Measurements from ENCODE around the gene BRD3. TPM values are rescaled to one million over a fixed set of nuclear protein-coding genes. Genes with fewer than 3 reads are reported as not detected.

Gene BRD3
- total RNA-seq, 1 donor from 2014 or later = 128 TPM

GRCh38 chr9:133997584-133997983 lies 70.2 kb downstream of the BRD3 start:
- Mint-ChIP-seq H3K9me3 (ENCODE audit: unreplicated experiment) (peaks cover 2% of the 10 kb centered on the region), H3K36me3 (ENCODE audit: unreplicated experiment) (no peaks in the 10 kb centered on the region), H3K4me1 (ENCODE audit: low read depth, unreplicated experiment) (peaks cover 7% of the 10 kb centered on the region), H3K4me3 (ENCODE audit: unreplicated experiment) (no peak overlapping the region), H3K27me3 (ENCODE audit: unreplicated experiment) (peaks cover 3% of the 10 kb centered on the region), H3K27ac (ENCODE audit: unreplicated experiment) (no peak overlapping the region)
- no peak for TF ChIP-seq CTCF (IDR thresholded peaks at IDR 0.05; ENCODE audit: partially characterized antibody, unreplicated experiment)
- DNase-seq = no peak

GRCh38 chr9:133996531-133997520 lies 71.0 kb downstream of the BRD3 start:
- peaks cover 7% of the 10 kb centered on the region for H3K4me1 Mint-ChIP-seq (ENCODE audit: low read depth, unreplicated experiment)
- no peak for TF ChIP-seq CTCF (IDR thresholded peaks at IDR 0.05; ENCODE audit: partially characterized antibody, unreplicated experiment)
- H3K4me3 Mint-ChIP-seq (ENCODE audit: unreplicated experiment) = no peak overlapping the region
- no peaks in the 10 kb centered on the region for H3K9me3 Mint-ChIP-seq (ENCODE audit: unreplicated experiment)
- peaks cover 3% of the 10 kb centered on the region for H3K27me3 Mint-ChIP-seq (ENCODE audit: unreplicated experiment)
- no peaks in the 10 kb centered on the region for H3K36me3 Mint-ChIP-seq (ENCODE audit: unreplicated experiment)
- no peak overlapping the region for H3K27ac Mint-ChIP-seq (ENCODE audit: unreplicated experiment)
- DNase-seq = no peak

- no peaks in the 10 kb centered on the region for H3K27me3 Mint-ChIP-seq (ENCODE audit: unreplicated experiment)
- TF ChIP-seq CTCF (IDR thresholded peaks at IDR 0.05; ENCODE audit: partially characterized antibody, unreplicated experiment) = no peak
- H3K4me3 Mint-ChIP-seq (ENCODE audit: unreplicated experiment) = no peak overlapping the region
- H3K36me3 Mint-ChIP-seq (ENCODE audit: unreplicated experiment) = no peaks in the 10 kb centered on the region
- H3K4me1 Mint-ChIP-seq (ENCODE audit: low read depth, unreplicated experiment) = peaks cover 7% of the 10 kb centered on the region
- H3K9me3 Mint-ChIP-seq (ENCODE audit: unreplicated experiment) = peaks cover 2% of the 10 kb centered on the region
- no peak overlapping the region for H3K27ac Mint-ChIP-seq (ENCODE audit: unreplicated experiment)
- DNase-seq = no peak
These were observed 72.6 kb downstream of the BRD3 start for GRCh38 chr9:133995012-133995896.

GRCh38 chr9:133994353-133995011 lies 73.3 kb downstream of the BRD3 start:
- H3K9me3 Mint-ChIP-seq (ENCODE audit: unreplicated experiment) = peaks cover 6% of the 10 kb centered on the region
- no peaks in the 10 kb centered on the region for H3K36me3 Mint-ChIP-seq (ENCODE audit: unreplicated experiment)
- peaks cover 11% of the 10 kb centered on the region for H3K4me1 Mint-ChIP-seq (ENCODE audit: low read depth, unreplicated experiment)
- H3K4me3 Mint-ChIP-seq (ENCODE audit: unreplicated experiment) = peak overlapping the region; percentile 46
- no peak overlapping the region for H3K27ac Mint-ChIP-seq (ENCODE audit: unreplicated experiment)
- TF ChIP-seq CTCF (IDR thresholded peaks at IDR 0.05; ENCODE audit: partially characterized antibody, unreplicated experiment) = peak; percentile 98
- DNase-seq = peak; percentile 95
- no peaks in the 10 kb centered on the region for H3K27me3 Mint-ChIP-seq (ENCODE audit: unreplicated experiment)

All from glutamatergic neuron (in vitro differentiated cells).